ENCODE measurements around the gene OR2H2.
A peak's percentile ranks its signal among the peaks of the same experiment; 100 is the strongest.

Gene OR2H2

DNA sequence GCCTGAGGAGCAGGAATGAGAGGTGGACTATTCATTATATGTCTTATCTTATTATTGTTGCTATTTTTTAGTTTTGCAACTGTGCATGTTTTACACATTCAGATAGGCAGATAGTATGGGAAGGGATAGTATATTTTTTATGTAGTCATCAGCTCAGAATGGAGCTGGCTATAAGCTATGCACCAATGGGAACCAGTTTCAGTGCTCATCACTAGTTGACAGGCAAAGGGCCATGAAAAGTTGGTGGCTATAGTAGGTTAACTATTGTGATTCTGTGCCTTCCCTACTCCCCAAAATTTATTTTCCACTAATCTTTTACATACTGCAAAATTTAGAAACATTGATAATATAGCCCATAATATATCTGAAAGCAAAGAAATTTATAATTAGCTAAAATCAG lies 20.0 kb upstream of the OR2H2 start:
- no peak for FAIRE-seq
- TF ChIP-seq, protein P1, sequence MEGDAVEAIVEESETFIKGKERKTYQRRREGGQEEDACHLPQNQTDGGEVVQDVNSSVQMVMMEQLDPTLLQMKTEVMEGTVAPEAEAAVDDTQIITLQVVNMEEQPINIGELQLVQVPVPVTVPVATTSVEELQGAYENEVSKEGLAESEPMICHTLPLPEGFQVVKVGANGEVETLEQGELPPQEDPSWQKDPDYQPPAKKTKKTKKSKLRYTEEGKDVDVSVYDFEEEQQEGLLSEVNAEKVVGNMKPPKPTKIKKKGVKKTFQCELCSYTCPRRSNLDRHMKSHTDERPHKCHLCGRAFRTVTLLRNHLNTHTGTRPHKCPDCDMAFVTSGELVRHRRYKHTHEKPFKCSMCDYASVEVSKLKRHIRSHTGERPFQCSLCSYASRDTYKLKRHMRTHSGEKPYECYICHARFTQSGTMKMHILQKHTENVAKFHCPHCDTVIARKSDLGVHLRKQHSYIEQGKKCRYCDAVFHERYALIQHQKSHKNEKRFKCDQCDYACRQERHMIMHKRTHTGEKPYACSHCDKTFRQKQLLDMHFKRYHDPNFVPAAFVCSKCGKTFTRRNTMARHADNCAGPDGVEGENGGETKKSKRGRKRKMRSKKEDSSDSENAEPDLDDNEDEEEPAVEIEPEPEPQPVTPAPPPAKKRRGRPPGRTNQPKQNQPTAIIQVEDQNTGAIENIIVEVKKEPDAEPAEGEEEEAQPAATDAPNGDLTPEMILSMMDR (IDR thresholded peaks at IDR 0.05; ENCODE audit: insufficient read depth, missing control alignments), result no peak
- no peak for DNase-seq (ENCODE audit: insufficient read length, low spot score)

DNA sequence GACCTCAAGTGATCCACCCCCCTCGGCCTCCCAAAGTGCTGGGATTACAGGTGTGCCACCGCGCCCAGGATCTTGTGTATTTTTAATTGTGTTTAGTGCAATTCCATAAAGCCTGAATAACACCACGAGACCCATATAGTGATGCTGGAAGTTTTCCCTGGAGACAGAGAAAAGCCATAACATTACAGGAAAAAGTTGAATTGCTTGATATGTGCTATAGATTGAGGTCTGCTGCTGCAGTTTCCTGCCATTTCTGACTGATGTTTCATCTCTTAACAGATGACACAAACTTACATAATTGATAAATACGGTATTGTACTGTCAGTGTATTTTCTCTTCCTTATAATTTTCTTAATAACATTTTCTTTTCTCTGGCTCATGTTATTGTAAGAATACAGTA lies 18.1 kb upstream of the OR2H2 start:
- TF ChIP-seq, protein P1 (IDR thresholded peaks at IDR 0.05; ENCODE audit: insufficient read depth, missing control alignments), result no peak
- FAIRE-seq (no peak), DNase-seq (ENCODE audit: insufficient read length, low spot score) (no peak)

DNA sequence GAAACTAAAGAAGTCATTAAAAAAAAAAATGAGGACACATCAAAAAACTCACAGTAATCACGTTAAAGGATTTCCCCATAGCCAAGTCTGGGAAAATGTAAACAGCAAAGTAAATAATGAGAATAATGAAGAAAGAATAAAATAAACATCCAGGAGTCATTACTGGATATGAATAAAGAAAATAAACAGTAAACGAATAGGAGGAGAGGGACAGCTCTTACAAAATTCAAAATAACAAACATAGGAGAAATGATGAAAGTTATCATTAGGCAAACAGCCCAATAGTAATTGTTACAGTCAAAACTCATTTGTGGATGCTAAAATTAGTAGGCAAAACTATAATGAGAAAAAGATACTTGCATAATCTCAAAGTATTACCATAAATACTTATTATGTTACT lies 17.4 kb upstream of the OR2H2 start:
- TF ChIP-seq, protein P1 (IDR thresholded peaks at IDR 0.05; ENCODE audit: insufficient read depth, missing control alignments), result no peak
- DNase-seq (ENCODE audit: insufficient read length, low spot score), result no peak
- no peak for FAIRE-seq

DNA sequence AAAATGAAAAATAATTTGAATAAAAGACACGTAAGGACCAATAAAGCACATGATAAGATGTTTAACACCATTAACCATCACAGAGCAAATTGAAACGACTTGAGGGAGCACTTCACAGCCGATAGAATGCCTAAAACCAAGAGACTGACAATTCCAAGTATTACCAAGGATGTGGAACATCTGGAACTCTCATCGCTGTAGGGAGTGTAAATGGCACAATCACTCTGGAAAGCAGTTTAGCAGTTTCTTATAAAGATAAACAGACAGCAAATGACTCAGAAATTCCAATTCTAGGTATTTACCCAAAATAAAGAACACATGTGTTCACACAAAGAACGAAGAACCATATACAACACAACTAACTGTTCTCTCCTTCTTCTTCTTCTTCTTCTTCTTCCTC lies 16.9 kb upstream of the OR2H2 start:
- TF ChIP-seq, protein P1 (IDR thresholded peaks at IDR 0.05; ENCODE audit: insufficient read depth, missing control alignments), result no peak
- DNase-seq (ENCODE audit: insufficient read length, low spot score), result no peak
- no peak for FAIRE-seq

DNA sequence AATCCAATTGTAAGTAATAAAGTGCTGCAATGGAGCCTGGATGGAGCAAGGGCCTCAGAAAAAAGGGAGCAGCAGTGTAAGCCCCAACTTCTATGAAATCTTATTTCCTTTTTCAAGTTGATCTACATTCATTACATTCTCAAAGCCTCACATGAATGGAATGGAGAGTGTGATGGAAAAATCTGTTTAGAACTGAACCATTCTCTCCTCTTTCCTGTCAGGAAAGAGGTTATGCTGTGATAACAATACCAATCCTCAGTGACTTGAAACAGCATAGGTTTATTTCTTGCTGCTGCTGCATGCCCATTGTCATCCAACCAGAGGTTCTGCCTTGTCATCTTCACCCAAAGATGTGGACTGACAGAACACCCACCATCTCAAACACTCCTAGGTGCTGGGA lies 8.9 kb upstream of the OR2H2 start:
- FAIRE-seq (no peak), DNase-seq (ENCODE audit: insufficient read length, low spot score) (no peak)
- TF ChIP-seq, protein P1 (IDR thresholded peaks at IDR 0.05; ENCODE audit: insufficient read depth, missing control alignments), result no peak

DNA sequence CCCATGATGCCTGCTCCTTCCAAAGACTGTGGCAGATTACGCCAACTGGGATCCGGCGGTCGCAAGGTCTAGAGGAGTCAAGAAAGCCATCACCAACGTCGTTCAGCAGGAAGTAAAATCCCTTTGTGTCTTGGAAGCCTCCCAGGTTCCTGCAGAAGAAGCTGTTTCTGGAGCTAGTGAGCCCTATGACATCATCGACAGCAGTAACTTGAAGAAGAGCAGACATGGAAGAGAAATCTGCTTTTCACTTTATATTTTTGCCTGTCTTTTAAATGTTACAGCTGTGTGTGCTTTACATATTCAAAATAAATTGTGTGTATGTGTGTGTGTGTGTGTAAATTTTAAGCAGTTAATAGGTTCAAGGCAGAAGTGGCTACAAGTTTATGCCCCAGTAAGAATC lies 7.4 kb upstream of the OR2H2 start:
- FAIRE-seq (no peak), DNase-seq (ENCODE audit: insufficient read length, low spot score) (no peak)
- TF ChIP-seq, protein P1 (IDR thresholded peaks at IDR 0.05; ENCODE audit: insufficient read depth, missing control alignments), result no peak

DNA sequence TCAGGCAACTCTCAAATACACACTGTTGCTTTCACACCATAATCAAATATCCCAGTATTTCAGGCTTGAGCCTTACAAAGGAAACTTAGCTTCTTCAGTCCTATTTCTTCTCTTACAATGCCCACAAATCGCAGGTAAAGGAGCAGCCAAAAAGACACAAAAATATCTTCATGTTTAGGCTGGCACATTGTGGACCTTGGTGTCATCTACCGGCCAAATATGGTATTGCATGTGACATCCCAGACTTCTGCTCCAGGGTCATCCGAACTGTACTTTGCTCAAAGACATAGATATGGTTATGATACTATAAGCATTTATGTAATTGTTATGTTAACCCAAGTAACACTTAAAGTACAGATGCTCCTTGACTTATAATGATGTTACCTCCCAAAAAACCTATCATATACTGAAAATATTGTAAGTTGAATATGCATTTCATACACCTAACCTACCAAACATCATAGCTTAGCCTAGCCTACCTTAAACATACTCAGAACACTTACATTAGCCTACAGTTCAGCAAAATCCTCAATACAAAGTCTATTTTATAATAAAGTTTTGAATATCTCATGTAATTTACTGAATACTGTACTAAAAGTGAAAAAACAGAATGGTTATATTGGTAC lies 4.6 kb downstream of the OR2H2 start:
- TF ChIP-seq, protein P1 (IDR thresholded peaks at IDR 0.05; ENCODE audit: insufficient read depth, missing control alignments), result peak; percentile 88
- FAIRE-seq (no peak), DNase-seq (ENCODE audit: insufficient read length, low spot score) (no peak)
